Measurements from ENCODE around the gene ANO2.
"Not testable (repeated sequence)": the region's sequence is repeated elsewhere in the genome, so short reads cannot be mapped to it uniquely, and the experiment has no call there.

Gene ANO2

DNA sequence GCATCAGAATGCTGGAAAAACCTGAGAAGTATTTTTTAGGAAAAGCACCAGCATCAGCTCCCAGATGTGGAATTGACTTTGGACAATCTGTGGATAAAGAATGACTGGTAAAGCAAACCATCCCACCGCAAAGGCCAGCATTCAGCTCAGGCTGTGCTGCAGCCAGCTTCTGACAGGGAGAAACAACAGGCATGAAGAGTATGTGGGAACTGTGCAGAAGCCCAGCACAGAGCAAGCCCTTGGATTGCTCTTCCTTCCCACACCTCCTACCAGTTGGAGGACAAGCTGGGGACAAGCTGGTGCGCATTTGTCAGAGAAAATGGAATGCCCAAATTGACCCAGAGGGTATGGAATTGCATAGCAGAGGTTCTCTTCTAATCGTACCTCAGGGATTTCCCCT is 228.1 kb downstream of the ANO2 start:
- no peak for DNase-seq

DNA sequence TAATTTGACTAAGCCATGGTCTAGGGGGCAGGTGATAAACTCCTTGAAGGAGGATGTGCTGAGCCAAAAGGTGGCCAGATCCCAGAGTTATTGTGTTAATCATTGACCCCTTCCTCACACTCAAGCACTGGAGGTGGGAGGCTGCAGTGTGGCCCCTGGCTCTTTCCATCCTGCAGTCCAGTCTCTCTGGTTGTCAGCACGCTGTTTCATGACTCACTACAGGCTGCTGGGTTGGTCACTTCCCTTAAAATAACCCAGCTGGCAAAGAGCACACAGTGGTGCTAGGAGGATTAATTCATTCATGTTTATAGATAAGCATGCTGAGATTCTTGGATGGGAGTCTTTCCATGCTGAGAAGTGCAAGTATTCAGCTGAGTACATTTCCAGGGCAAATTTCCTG is 228.9 kb downstream of the ANO2 start:
- no peak for DNase-seq

GRCh38 chr12:5715021-5715420 is 230.0 kb downstream of the ANO2 start:
- DNase-seq: no peak

- no peak for DNase-seq
These were observed 231.4 kb downstream of the ANO2 start for GRCh38 chr12:5713599-5714081.

- no peak for DNase-seq
These were observed 234.7 kb downstream of the ANO2 start for GRCh38 chr12:5710260-5710878.

GRCh38 chr12:5708371-5708770 is 236.7 kb downstream of the ANO2 start:
- no peak for DNase-seq

GRCh38 chr12:5706247-5706646 is 238.8 kb downstream of the ANO2 start:
- no peak for DNase-seq

- DNase-seq: no peak
These were observed 239.3 kb downstream of the ANO2 start for GRCh38 chr12:5705791-5706190.

- no peak for DNase-seq
These were observed 250.2 kb downstream of the ANO2 start for GRCh38 chr12:5694759-5695409.

- no peak for DNase-seq
These were observed 252.2 kb downstream of the ANO2 start for GRCh38 chr12:5692850-5693249.

DNA sequence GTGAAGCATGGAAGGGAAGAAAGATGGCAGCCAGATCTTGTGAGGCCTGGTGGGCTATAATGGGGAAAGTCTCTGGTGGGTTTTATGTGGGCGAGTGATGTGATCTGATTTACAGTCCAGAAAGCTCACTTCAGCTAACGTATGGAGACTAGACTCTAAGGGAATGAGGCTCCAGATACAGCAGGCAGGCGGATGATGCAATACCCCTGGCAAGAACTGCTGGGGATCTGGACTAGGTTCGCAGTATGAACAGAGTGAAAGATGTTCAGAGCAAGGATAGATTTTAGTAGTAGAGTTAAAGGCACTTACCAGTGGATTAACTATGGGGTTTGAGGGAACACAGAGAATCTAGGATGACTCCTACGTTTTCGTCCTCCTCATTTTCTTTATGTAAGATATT is 253.1 kb downstream of the ANO2 start:
- DNase-seq: no peak

DNA sequence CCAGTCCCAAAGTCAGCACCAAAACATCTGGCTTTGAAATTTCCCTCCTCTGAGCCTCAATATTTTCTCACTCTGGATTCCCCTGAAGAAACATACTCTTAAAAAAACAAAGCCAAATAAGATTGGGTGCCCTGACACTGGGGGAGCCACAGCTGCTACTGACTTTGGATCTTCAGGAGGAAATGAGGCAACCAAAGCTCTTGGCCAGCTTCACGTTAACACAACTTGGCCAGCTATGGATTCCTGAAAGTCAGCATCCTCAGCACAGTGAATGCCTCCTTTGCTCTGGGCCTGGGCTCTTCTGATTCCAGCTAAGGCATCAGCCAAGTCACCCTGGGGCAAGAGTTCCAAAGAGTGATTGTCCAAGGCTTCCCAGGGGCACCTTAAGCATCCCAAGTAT is 254.8 kb downstream of the ANO2 start:
- DNase-seq: no peak

- DNase-seq: no peak
These were observed 255.3 kb downstream of the ANO2 start for GRCh38 chr12:5689773-5690172.

- DNase-seq: no peak
These were observed 256.8 kb downstream of the ANO2 start for GRCh38 chr12:5688226-5688625.

- no peak for DNase-seq
These were observed 259.1 kb downstream of the ANO2 start for GRCh38 chr12:5685935-5686334.

DNA sequence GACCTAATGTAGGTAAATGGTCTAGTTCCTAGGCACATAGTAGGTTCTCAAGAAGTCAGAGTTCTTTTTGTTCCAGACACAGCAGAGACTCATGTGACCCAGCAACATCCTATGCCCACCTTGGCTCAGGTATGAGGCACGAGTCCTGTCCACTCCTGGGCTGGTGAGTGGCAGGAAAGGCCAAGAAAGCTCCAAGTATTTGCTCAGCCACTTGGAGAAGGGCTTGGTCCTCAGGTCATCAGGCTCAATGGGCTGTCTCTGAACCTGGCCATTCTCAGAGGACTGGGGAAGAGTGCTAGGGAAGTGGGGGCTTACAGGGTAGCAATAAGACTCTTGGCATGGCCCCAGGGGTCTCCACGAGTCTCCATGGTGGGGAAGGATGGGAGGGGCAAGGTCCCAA is 260.1 kb downstream of the ANO2 start:
- no peak for DNase-seq

- DNase-seq: no peak
These were observed 262.5 kb downstream of the ANO2 start for GRCh38 chr12:5682581-5682980.

DNA sequence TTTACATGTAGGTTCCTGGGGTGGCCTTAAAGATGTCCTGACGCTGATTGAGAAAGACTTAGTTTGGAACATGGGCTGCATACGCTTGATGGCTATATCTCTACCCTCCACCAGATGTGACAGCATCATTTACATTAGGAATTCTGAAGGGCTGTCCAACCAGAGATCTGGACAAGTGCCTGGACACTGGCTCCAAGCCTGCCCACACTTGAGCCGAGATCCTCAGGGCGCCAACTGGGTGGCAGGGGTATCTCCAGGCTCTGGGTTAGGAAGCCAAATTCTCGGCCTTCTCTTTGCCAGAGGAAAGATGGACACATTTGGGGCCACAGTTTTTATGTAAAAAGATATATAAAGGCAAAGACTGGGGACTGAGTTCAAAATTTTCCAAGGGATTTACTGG is 266.9 kb downstream of the ANO2 start:
- no peak for DNase-seq

DNA sequence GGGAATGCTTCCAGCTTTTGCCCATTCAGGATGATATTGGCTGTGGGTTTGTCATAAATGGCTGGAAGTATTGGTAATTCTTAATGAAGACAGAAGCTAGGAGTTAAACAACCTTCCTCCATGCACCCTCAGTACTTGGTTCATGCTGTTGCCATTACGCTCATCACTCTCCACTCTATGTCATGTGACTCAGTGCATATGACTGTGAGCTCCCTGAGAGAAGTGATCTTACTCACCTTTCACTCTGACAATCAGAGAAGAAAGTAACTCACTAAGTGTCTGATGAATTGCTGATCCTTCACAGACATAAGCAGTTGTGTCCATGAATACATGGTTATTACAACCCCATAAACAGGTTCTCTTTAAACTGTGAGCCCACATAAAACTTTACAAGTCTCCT is 275.4 kb downstream of the ANO2 start:
- not testable (repeated sequence) for DNase-seq

DNA sequence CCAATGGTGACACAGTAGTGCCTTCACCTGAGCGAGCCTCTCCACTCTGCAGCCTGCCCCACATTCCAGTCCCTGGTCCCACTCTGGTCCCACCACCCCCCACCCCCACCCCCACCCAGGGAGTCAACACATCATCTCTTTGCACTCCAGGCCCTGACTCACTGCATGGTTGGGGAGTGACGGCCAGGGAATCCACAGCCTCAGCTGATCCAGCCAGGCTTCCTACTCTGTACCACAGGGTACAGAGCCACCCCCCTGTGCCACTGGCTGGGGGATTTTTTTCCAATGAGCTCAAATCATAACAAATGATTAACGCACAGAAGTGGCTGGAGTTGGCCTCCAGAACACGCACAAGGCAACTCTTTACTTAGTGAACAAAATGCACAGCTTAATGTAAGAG is 279.4 kb downstream of the ANO2 start:
- no peak for DNase-seq

- no peak for DNase-seq
These were observed 283.2 kb downstream of the ANO2 start for GRCh38 chr12:5661811-5662210.

- no peak for DNase-seq
These were observed 284.8 kb downstream of the ANO2 start for GRCh38 chr12:5660238-5660637.

DNA sequence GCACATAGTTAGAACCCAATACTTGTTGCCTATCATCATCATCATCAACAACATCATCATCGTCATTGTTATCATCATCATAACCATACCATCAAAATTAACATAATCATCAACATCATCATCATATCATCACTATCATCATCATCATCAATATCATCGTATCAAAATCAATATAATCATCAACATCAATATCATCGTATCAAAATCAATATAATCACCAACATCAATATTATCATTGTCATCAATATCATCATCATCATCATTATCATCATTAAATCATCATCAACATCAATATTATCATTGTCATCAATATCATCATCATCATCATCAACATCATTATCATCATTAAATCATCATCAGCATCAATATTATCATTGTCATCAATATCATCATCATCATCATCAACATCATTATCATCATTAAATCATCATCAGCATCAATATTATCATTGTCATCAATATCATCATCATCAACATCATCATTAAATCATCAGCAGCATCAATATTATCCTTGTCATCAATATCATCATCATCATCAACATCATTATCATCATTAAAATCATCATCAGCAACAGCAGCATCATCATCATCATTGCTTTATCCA is 286.6 kb downstream of the ANO2 start:
- not testable (repeated sequence) for DNase-seq

DNA sequence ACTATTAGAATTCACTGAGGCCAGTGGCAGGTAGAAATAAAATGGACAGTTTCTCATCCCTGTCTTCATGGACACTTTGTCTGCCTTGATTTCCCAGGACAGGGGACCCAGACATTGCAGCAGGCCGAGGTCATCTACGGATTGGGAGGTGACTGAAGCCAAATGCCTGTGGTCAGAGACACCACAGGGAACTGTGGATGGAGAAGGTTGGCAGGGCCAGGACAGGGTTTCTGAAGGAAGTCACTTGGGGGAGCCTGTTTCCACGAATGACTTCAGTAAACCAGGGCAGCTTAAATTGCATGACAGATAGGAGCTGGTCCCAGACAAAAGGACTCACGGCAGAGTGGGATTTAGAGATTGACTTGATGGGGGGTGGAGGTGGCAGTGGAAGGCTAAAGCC is 288.2 kb downstream of the ANO2 start:
- DNase-seq: no peak

- no peak for DNase-seq
These were observed 289.9 kb downstream of the ANO2 start for GRCh38 chr12:5655120-5655519.
